Fibroblast of mammary gland (primary cell): ENCODE results near the gene VOPP1.

ENCODE experiments used
- DNase-seq: peaks from one replicate; pipeline ENCODE4 v3.0.0-alpha.2; 2010; ENCODE audit warnings: low read depth
- H3K4me3 ChIP-seq: 2 replicates; pipeline ENCODE4 v1.5.1; 2011; ENCODE audit warnings: low read depth, mild to moderate bottlenecking, low read length, moderate library complexity; ENCODE audit not compliant: control insufficient read depth
- TF ChIP-seq, protein P1 (sequence below): conservative IDR thresholded peaks from 2 replicates; pipeline ENCODE4 v1.5.1; 2011; ENCODE audit warnings: low read depth, low read length, inconsistent platforms; ENCODE audit not compliant: control insufficient read depth, insufficient read depth

Gene VOPP1

DNA sequence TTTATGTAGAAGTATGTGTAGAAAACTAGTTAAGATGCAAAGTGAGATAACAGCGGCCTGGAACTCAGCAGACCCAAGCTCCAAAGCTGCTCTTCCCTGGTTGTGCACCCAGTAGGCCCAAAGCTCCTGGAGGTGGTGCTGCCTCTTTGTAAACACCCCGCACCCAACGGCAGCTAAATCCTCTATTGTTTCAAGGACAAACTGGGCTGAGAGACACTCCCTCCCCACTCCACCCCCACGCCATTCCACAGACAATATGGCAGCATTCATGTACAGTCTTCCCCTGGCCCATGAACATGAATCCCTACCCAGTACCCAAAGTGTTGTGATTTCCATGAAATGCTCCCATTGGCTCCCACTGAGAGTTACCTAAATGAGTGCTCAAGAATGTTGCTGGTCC is 73.5 kb downstream of the VOPP1 start:
- TF ChIP-seq, protein P1, sequence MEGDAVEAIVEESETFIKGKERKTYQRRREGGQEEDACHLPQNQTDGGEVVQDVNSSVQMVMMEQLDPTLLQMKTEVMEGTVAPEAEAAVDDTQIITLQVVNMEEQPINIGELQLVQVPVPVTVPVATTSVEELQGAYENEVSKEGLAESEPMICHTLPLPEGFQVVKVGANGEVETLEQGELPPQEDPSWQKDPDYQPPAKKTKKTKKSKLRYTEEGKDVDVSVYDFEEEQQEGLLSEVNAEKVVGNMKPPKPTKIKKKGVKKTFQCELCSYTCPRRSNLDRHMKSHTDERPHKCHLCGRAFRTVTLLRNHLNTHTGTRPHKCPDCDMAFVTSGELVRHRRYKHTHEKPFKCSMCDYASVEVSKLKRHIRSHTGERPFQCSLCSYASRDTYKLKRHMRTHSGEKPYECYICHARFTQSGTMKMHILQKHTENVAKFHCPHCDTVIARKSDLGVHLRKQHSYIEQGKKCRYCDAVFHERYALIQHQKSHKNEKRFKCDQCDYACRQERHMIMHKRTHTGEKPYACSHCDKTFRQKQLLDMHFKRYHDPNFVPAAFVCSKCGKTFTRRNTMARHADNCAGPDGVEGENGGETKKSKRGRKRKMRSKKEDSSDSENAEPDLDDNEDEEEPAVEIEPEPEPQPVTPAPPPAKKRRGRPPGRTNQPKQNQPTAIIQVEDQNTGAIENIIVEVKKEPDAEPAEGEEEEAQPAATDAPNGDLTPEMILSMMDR, result no peak
- no peak for DNase-seq
- no peak overlapping the region for H3K4me3 ChIP-seq

DNA sequence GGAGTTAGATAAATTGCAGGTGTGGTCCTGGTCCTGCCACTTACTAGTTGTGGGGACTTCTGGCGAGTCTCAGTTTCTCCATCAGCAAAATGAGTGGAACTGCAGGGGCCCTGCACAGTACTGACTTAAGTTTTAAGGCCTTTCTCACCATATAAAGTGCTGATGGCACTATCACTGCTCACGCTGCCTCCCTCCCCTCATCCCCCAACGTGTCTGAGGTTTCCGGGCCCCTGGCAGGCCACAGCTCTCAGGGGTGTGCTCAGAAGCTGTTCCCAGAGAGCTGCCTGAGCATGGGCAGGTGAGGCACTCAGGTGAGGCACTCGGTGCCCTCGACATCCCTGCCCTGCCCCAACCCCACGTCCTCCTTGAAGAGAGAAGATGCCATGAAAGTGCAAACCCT is 74.2 kb downstream of the VOPP1 start:
- no peak overlapping the region for H3K4me3 ChIP-seq
- DNase-seq, result no peak
- TF ChIP-seq, protein P1, result no peak

DNA sequence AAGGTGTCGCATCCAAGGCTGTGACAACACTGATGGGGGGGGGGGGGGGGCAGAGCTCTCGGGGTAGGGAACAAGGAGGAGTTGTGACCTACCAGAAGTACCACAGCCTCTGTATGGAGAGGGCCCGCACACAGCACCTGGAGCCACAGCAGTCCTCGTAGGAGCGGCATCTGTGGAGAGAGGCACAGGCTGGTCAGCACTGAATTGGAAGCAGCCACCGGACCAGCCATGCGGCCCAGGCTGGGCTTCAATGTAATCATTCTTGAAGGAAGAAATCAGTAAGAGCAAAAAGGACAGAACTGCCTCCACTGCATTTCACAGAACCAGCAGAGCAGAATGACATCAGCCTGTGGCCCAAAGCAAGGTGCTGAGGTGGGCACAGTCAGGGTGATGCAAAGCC is 74.8 kb downstream of the VOPP1 start:
- no peak for DNase-seq
- H3K4me3 ChIP-seq, result no peak overlapping the region
- TF ChIP-seq, protein P1, result no peak

DNA sequence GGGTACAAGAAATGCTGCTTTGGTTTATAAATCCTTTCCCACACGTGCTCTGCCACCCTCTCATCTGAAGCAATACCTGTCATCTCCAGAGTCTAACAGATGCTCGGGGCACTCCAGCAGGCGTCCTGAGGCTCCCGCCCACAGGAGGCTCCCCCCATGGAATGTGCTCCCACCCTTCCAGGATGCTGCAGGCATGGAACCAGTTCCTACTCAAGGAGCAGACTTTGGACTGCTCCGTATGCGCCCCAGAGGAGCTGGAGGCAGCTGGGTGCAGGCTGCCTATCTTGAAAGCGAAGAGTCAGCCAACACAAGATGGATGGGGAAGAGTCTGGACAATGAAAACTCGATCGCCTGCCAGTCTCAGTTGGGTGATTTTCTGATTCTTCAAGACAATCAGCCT is 75.4 kb downstream of the VOPP1 start:
- H3K4me3 ChIP-seq, result no peak overlapping the region
- TF ChIP-seq, protein P1, result no peak
- DNase-seq, result no peak

DNA sequence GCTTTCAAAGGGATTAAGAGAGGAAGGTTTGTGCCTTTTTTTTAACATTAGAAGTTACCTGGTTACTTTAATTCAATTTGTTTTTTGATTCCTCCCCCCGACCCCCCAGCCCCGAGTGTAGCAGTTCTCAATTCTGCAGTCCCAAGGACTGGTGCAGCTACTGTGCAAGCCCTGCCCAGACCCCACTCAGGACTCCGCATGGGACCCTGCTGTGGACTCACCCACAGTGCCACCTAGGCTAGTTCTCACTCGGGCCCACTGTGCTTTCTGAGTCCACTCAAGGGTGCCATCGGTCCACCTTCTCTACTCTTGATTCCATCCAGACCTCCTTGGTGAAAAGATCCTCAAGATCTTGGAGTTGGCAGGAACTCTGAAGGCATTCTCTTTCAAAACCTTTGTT is 77.4 kb downstream of the VOPP1 start:
- no peak for DNase-seq
- TF ChIP-seq, protein P1, result no peak
- H3K4me3 ChIP-seq, result no peak overlapping the region

DNA sequence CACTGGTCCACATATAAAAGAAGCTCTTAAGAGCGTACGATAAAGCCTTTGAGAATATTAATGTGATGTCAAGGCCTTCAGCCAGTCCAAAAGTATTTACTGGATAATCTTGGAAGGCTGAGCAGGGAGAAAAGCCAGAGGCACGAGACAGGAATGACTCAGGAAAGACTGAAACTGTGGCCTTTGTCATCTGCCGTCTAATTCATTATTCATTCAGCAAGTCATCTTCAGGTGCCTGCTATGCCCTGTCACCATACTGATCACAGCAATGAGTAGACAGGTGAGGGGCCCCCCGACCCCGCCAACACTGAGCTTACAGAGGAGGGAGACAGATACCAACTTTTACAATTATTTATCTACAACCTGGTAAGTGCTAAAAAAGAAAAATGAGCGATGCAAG is 78.9 kb downstream of the VOPP1 start:
- TF ChIP-seq, protein P1, result no peak

DNA sequence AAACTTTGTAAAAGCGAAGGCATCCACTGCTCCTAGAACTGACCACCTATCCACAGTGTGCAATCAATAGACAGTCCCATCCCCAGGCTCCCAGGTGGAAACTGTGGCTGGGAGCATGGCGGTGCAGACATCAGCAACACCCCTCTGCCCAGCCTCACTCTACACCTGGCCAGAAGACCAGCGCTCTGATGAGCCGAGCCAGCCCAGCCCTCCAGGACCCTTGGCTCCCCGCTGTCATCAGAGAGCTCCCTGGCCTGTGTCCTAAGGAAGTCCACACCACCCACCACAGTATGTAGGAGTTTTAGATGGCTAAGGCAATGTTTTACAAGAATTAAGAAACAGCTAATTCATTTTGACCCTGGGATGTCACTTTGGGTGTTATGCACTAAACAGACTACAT is 81.0 kb downstream of the VOPP1 start:
- DNase-seq, result no peak
- H3K4me3 ChIP-seq, result no peak overlapping the region
- TF ChIP-seq, protein P1, result no peak

More for the DNA sequence above, 78.9 kb downstream of the VOPP1 start:
- H3K4me3 ChIP-seq, result no peak overlapping the region
- DNase-seq, result peak; percentile 20
